Measurements from ENCODE around the gene POLR1A. TPM values are rescaled to one million over a fixed set of nuclear protein-coding genes. Genes with fewer than 3 reads are reported as not detected.

The POLR1A gene
- total RNA-seq, 1 experiment from 2014 or later, result 58.3 TPM

DNA sequence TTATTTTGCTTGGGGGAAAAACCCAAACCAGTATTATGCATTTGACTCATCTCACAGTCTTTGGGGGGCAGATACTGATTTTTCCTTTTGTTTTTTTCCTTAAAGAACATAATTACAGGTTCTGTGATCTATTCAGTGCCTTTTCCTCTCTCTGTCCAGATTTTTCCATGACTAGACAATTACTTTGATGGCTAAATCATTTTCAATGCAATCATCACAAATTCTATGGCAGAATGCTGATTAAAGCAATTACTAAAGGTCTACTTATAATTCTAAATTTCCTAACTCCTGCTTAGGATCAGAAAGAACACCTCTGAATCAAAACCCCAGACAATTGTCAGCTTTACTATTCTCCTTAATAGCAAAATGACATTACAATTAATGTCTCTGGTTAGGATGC lies 38.8 kb downstream of the POLR1A start:
- Mint-ChIP-seq H3K36me3 (ENCODE audit: insufficient read depth, unreplicated experiment) (peaks cover 36% of the 10 kb centered on the region), H3K4me3 (ENCODE audit: low read depth, unreplicated experiment) (no peak overlapping the region), H3K9me3 (ENCODE audit: low read depth, unreplicated experiment) (no peaks in the 10 kb centered on the region), H3K27ac (ENCODE audit: unreplicated experiment) (no peak overlapping the region), H3K4me1 (ENCODE audit: low read depth, unreplicated experiment) (peaks cover 10% of the 10 kb centered on the region), H3K27me3 (ENCODE audit: unreplicated experiment) (no peaks in the 10 kb centered on the region)
- TF ChIP-seq, protein P1, sequence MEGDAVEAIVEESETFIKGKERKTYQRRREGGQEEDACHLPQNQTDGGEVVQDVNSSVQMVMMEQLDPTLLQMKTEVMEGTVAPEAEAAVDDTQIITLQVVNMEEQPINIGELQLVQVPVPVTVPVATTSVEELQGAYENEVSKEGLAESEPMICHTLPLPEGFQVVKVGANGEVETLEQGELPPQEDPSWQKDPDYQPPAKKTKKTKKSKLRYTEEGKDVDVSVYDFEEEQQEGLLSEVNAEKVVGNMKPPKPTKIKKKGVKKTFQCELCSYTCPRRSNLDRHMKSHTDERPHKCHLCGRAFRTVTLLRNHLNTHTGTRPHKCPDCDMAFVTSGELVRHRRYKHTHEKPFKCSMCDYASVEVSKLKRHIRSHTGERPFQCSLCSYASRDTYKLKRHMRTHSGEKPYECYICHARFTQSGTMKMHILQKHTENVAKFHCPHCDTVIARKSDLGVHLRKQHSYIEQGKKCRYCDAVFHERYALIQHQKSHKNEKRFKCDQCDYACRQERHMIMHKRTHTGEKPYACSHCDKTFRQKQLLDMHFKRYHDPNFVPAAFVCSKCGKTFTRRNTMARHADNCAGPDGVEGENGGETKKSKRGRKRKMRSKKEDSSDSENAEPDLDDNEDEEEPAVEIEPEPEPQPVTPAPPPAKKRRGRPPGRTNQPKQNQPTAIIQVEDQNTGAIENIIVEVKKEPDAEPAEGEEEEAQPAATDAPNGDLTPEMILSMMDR (IDR thresholded peaks at IDR 0.05; ENCODE audit: unreplicated experiment), result no peak
- BruUV-seq (replicated peaks), result no TSS peak
- intact Hi-C loops (cut with micrococcal nuclease; ENCODE audit: unreplicated experiment), result no loop called here
- CTCF ChIA-PET, result no interaction called here
- no peak for DNase-seq

DNA sequence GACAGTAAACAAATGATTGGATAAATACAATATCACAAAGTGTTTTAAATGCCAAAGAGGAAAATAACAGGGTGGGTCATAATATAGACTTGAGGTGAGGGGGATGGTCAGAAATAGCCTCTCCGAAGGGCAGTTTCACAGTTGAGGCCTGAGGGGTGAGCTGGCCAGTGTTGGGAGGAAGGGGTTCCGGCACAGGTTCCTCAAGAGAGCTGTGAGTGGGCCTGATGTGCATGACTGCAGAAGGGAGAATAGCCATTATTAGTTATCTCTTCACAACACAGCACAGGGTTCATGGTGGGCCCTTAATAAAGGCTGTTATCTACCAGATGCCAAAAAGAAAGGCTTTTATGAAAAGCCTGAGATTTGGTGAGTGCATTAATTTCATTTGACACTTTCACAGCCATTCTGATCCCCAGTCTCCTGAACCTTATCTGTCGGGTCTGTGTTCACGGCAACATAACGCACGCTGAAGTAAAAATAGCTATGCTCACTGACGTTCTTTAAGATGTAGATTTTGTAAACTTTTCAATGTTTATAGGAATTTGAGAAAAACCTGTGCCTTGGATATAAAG lies 39.6 kb downstream of the POLR1A start:
- no TSS peak for BruUV-seq (replicated peaks)
- no peak overlapping the region for H3K4me3 Mint-ChIP-seq (ENCODE audit: low read depth, unreplicated experiment)
- H3K27ac Mint-ChIP-seq (ENCODE audit: unreplicated experiment), result no peak overlapping the region
- CTCF ChIA-PET, result no interaction called here
- peaks cover 18% of the 10 kb centered on the region for H3K4me1 Mint-ChIP-seq (ENCODE audit: low read depth, unreplicated experiment)
- no peaks in the 10 kb centered on the region for H3K27me3 Mint-ChIP-seq (ENCODE audit: unreplicated experiment)
- no peak for DNase-seq
- H3K9me3 Mint-ChIP-seq (ENCODE audit: low read depth, unreplicated experiment), result no peaks in the 10 kb centered on the region
- intact Hi-C loops (cut with micrococcal nuclease; ENCODE audit: unreplicated experiment), result no loop called here
- TF ChIP-seq, protein P1 (IDR thresholded peaks at IDR 0.05; ENCODE audit: unreplicated experiment), result no peak
- H3K36me3 Mint-ChIP-seq (ENCODE audit: insufficient read depth, unreplicated experiment), result peaks cover 44% of the 10 kb centered on the region

DNA sequence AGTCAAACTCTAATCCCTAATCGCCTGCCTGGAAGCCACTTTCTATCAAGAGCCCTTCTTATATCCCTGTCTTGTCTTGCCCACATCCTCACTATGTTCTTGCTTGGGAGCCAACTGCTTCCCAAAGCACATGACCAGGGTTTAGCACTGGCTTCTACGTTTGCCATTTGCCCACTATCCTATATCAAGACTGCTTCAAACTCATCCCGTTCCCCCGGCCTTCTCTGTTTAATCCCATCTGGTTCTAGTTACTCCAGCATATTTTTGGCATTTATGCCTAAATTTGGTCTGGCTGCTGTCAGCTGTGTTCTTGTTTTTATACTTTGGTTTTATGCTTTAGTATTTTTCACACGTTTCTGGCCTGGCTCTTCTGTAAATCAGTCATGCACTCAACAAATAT lies 40.2 kb downstream of the POLR1A start:
- Mint-ChIP-seq H3K4me3 (ENCODE audit: low read depth, unreplicated experiment) (no peak overlapping the region), H3K4me1 (ENCODE audit: low read depth, unreplicated experiment) (peaks cover 18% of the 10 kb centered on the region), H3K36me3 (ENCODE audit: insufficient read depth, unreplicated experiment) (peaks cover 49% of the 10 kb centered on the region), H3K27me3 (ENCODE audit: unreplicated experiment) (no peaks in the 10 kb centered on the region), H3K27ac (ENCODE audit: unreplicated experiment) (no peak overlapping the region), H3K9me3 (ENCODE audit: low read depth, unreplicated experiment) (no peaks in the 10 kb centered on the region)
- intact Hi-C loops (cut with micrococcal nuclease; ENCODE audit: unreplicated experiment), result no loop called here
- CTCF ChIA-PET, result no interaction called here
- DNase-seq, result no peak
- BruUV-seq (replicated peaks), result no TSS peak
- TF ChIP-seq, protein P1 (IDR thresholded peaks at IDR 0.05; ENCODE audit: unreplicated experiment), result no peak

DNA sequence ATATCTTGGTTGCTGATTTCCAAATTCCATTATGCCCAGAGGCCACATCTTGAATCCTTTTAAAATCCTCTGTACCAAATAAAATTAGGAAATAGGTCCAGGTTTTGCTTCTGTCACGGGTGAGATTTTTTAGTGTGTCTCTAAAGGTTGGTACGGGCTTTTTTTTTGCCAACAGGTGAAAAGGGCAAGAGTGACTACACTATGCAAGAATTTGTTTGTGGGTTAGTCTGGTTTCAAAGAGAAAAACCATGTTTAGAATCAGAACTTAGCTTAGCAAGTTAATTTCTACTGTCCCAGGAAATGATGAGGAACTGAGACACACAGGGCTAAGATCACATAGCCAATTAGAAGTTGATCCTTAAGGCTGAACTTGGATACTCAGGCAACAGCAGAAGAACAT lies 41.7 kb downstream of the POLR1A start:
- no peaks in the 10 kb centered on the region for H3K27me3 Mint-ChIP-seq (ENCODE audit: unreplicated experiment)
- CTCF ChIA-PET, result no interaction called here
- peaks cover 18% of the 10 kb centered on the region for H3K4me1 Mint-ChIP-seq (ENCODE audit: low read depth, unreplicated experiment)
- intact Hi-C loops (cut with micrococcal nuclease; ENCODE audit: unreplicated experiment), result no loop called here
- H3K27ac Mint-ChIP-seq (ENCODE audit: unreplicated experiment), result no peak overlapping the region
- BruUV-seq (replicated peaks), result no TSS peak
- no peaks in the 10 kb centered on the region for H3K9me3 Mint-ChIP-seq (ENCODE audit: low read depth, unreplicated experiment)
- no peak overlapping the region for H3K4me3 Mint-ChIP-seq (ENCODE audit: low read depth, unreplicated experiment)
- DNase-seq, result no peak
- TF ChIP-seq, protein P1 (IDR thresholded peaks at IDR 0.05; ENCODE audit: unreplicated experiment), result no peak
- H3K36me3 Mint-ChIP-seq (ENCODE audit: insufficient read depth, unreplicated experiment), result peaks cover 52% of the 10 kb centered on the region
